ENCODE data around the gene RRP12. TPM values are rescaled to one million over a fixed set of nuclear protein-coding genes. Genes with fewer than 3 reads are reported as not detected.

RRP12 gene
- polyA plus RNA-seq, 1 donor from 2014 or later, result 9.7 TPM

DNA sequence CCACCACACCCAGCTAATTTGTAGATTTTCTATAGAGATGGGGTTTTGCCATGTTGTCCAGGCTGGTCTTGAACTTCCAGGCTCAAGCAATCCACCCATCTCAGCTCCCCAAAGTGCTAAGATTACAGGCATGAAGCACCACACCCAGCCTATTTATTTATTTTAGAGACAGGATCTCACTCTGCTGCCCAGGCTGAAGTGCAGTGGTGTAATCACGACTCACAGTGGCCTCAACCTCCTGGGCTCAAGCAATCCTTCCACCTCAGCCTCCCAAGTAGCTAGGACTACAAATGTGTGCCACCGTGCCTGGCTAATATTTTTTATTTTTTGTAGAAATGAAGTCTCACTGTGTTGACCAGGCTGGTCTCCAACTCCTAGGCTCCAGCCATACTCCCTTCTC, 59.7 kb downstream of the RRP12 start:
- Histone ChIP-seq H3F3A (ENCODE audit: insufficient read depth, low read length, poor library complexity, severe bottlenecking) (peaks cover 3% of the 10 kb centered on the region), H3K9me3 (ENCODE audit: low read length) (no peaks in the 10 kb centered on the region), H3K9ac (ENCODE audit: low read length) (no peak overlapping the region), H3K36me3 (ENCODE audit: insufficient read depth, low read length) (no peaks in the 10 kb centered on the region), H3K4me2 (ENCODE audit: low read length) (no peak overlapping the region), H3K79me2 (replicated peaks; ENCODE audit: insufficient read depth, low read length) (no peaks in the 10 kb centered on the region), H3K27me3 (ENCODE audit: insufficient read depth, low read depth, low read length) (peaks cover 51% of the 10 kb centered on the region), H4K20me1 (ENCODE audit: insufficient read depth) (no peaks in the 10 kb centered on the region), H2AFZ (ENCODE audit: low read depth, low read length) (no peak overlapping the region), H3K27ac (ENCODE audit: low read length) (no peak overlapping the region), H3K4me3 (ENCODE audit: low read length) (no peak overlapping the region), H3K9me2 (ENCODE audit: insufficient read depth, low read length) (no peaks in the 10 kb centered on the region)
- TF ChIP-seq TAF1 (IDR thresholded peaks at IDR 0.05; ENCODE audit: low read depth), result no peak
- TF ChIP-seq RAD21 (conservative IDR thresholded peaks at IDR 0.05), result no peak
- TF ChIP-seq, protein P1, sequence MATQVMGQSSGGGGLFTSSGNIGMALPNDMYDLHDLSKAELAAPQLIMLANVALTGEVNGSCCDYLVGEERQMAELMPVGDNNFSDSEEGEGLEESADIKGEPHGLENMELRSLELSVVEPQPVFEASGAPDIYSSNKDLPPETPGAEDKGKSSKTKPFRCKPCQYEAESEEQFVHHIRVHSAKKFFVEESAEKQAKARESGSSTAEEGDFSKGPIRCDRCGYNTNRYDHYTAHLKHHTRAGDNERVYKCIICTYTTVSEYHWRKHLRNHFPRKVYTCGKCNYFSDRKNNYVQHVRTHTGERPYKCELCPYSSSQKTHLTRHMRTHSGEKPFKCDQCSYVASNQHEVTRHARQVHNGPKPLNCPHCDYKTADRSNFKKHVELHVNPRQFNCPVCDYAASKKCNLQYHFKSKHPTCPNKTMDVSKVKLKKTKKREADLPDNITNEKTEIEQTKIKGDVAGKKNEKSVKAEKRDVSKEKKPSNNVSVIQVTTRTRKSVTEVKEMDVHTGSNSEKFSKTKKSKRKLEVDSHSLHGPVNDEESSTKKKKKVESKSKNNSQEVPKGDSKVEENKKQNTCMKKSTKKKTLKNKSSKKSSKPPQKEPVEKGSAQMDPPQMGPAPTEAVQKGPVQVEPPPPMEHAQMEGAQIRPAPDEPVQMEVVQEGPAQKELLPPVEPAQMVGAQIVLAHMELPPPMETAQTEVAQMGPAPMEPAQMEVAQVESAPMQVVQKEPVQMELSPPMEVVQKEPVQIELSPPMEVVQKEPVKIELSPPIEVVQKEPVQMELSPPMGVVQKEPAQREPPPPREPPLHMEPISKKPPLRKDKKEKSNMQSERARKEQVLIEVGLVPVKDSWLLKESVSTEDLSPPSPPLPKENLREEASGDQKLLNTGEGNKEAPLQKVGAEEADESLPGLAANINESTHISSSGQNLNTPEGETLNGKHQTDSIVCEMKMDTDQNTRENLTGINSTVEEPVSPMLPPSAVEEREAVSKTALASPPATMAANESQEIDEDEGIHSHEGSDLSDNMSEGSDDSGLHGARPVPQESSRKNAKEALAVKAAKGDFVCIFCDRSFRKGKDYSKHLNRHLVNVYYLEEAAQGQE (IDR thresholded peaks at IDR 0.05; ENCODE audit: borderline replicate concordance), result no peak
- TF ChIP-seq MXI1 (conservative IDR thresholded peaks at IDR 0.05; ENCODE audit: poor library complexity, severe bottlenecking), result no peak
- TF ChIP-seq, protein P2, sequence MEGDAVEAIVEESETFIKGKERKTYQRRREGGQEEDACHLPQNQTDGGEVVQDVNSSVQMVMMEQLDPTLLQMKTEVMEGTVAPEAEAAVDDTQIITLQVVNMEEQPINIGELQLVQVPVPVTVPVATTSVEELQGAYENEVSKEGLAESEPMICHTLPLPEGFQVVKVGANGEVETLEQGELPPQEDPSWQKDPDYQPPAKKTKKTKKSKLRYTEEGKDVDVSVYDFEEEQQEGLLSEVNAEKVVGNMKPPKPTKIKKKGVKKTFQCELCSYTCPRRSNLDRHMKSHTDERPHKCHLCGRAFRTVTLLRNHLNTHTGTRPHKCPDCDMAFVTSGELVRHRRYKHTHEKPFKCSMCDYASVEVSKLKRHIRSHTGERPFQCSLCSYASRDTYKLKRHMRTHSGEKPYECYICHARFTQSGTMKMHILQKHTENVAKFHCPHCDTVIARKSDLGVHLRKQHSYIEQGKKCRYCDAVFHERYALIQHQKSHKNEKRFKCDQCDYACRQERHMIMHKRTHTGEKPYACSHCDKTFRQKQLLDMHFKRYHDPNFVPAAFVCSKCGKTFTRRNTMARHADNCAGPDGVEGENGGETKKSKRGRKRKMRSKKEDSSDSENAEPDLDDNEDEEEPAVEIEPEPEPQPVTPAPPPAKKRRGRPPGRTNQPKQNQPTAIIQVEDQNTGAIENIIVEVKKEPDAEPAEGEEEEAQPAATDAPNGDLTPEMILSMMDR (IDR thresholded peaks at IDR 0.05; ENCODE audit: poor library complexity, severe bottlenecking), result no peak

DNA sequence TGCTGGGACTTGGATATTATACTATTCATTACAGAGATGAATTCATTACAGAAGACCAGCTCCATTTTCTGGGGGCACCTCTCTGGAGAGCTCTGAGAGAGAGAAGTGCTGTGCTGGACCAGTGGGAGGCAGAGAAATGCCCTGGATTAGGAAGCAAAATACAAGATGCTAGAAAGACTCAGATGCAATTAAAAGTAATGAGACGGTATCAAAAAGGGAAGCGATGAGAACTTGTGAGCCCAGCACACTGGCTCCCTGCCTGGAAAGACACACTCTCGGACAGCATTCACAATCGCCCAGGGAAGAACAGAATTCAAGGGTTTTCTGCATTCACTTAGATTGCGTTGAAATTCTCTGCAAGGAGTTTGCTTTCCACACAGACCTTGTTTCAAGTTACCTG, 63.1 kb downstream of the RRP12 start:
- H3K4me3 ChIP-seq (ENCODE audit: low read length), result peak overlapping the region; percentile 52
- no peaks in the 10 kb centered on the region for H3K9me2 ChIP-seq (ENCODE audit: insufficient read depth, low read length)
- no peak overlapping the region for H3K27ac ChIP-seq (ENCODE audit: low read length)
- peaks cover 3% of the 10 kb centered on the region for H3F3A ChIP-seq (ENCODE audit: insufficient read depth, low read length, poor library complexity, severe bottlenecking)
- H3K79me2 ChIP-seq (replicated peaks; ENCODE audit: insufficient read depth, low read length), result no peaks in the 10 kb centered on the region
- peak overlapping the region; percentile 36 for H3K4me2 ChIP-seq (ENCODE audit: low read length)
- no peak overlapping the region for H2AFZ ChIP-seq (ENCODE audit: low read depth, low read length)
- no peak overlapping the region for H3K9ac ChIP-seq (ENCODE audit: low read length)
- no peaks in the 10 kb centered on the region for H4K20me1 ChIP-seq (ENCODE audit: insufficient read depth)
- no peaks in the 10 kb centered on the region for H3K9me3 ChIP-seq (ENCODE audit: low read length)
- H3K36me3 ChIP-seq (ENCODE audit: insufficient read depth, low read length), result no peaks in the 10 kb centered on the region
- TF ChIP-seq TAF1 (IDR thresholded peaks at IDR 0.05; ENCODE audit: low read depth) (no peak), SMC3 (conservative IDR thresholded peaks at IDR 0.05; ENCODE audit: poor library complexity) (no peak), EP300 (conservative IDR thresholded peaks at IDR 0.05; ENCODE audit: poor library complexity, severe bottlenecking) (no peak), EZH2 (IDR thresholded peaks at IDR 0.05; ENCODE audit: borderline replicate concordance, insufficient read depth, low read length, poor library complexity, severe bottlenecking) (no peak), POLR2AphosphoS5 (IDR thresholded peaks at IDR 0.05) (no peak)
- TF ChIP-seq, protein P2 (IDR thresholded peaks at IDR 0.05; ENCODE audit: poor library complexity, severe bottlenecking), result no peak
- H3K27me3 ChIP-seq (ENCODE audit: insufficient read depth, low read depth, low read length), result peaks cover 63% of the 10 kb centered on the region

Data from neural cell (in vitro differentiated cells).